SU-DHL-6 (cell line): ENCODE measurements around the gene PCDHGB2.

Experiments used
- CTCF ChIP-seq: fragments of 200-600 bp; sonication (generic); IDR thresholded peaks from one replicate; pipeline ENCODE4 v1.5.1; 2017; ENCODE audit warnings: antibody characterized with exemption, mild to moderate bottlenecking, low read length, moderate library complexity; ENCODE audit not compliant: insufficient read depth, poor library complexity, severe bottlenecking
- EZH2phosphoT487 ChIP-seq: fragments of 200-600 bp; sonication (generic), shearing (Covaris generic); conservative IDR thresholded peaks from 2 replicates; pipeline ENCODE4 v1.6.1; 2018; ENCODE audit warnings: mild to moderate bottlenecking, antibody characterized with exemption, low read length, moderate library complexity, mixed read lengths

DNA sequence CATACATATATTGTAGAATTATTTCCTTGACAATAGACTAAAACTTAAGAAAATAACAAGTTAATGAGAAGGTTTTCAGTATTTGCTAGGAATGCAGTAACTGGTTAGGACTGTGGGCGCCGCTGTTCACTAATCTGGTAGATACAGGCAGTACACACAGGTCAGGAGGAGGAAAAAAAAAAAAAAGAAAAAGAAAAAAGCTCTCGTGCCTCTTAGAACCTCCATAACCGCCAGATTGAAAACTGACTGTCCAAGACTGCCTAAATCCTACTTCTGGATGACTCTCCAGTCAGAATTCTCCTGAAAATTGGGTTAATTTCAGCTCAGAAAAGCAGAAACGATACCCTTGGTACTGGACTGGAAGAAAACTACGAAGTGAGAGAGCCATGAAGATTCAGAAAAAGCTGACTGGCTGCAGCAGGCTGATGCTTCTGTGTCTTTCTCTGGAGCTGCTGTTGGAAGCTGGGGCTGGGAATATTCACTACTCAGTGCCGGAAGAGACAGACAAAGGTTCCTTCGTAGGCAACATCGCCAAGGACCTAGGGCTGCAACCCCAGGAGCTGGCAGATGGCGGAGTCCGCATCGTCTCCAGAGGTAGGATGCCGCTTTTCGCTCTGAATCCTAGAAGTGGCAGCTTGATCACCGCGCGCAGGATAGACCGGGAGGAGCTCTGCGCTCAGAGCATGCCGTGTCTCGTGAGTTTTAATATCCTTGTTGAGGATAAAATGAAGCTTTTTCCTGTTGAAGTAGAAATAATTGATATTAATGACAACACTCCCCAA is 29.3 kb upstream of the PCDHGB2 start, which contains the start of gene PCDHGA1:
- TF ChIP-seq CTCF: peak; percentile 84
- no peak for TF ChIP-seq EZH2phosphoT487
